OCI-LY1 (cell line): Measurements from ENCODE around the gene SLC4A5.

Source experiments
- CTCF ChIP-seq: fragments of 200-600 bp; sonication (generic), shearing (Covaris generic); IDR thresholded peaks from 2 replicates; pipeline ENCODE4 v1.5.1; 2017; ENCODE audit warnings: mild to moderate bottlenecking, antibody characterized with exemption, low read length, moderate library complexity, mixed read lengths
- EZH2 ChIP-seq: fragments of 200-600 bp; sonication (generic), shearing (Covaris generic); IDR thresholded peaks from 2 replicates; pipeline ENCODE4 v1.8.0; 2017; ENCODE audit warnings: borderline replicate concordance, mixed run types, mild to moderate bottlenecking, antibody characterized with exemption, low read length, moderate library complexity, mixed read lengths

- TF ChIP-seq CTCF (no peak), EZH2 (no peak)
Observed at GRCh38 chr2:74212702-74213410, 130.4 kb downstream of the SLC4A5 start.
